GM21360 (cell line): Measurements from ENCODE around the gene AOC1.

Source experiments
- ATAC-seq: cut with Tn5 transposase; IDR thresholded peaks from one replicate; pipeline ENCODE4 v1.9.1; 2021; ENCODE audit warnings: mild to moderate bottlenecking, moderate library complexity; ENCODE audit not compliant: unreplicated experiment

The AOC1 gene

GRCh38 chr7:150835019-150835418 lies 17.3 kb upstream of the AOC1 start:
- no peak for ATAC-seq

GRCh38 chr7:150835702-150836280 lies 16.5 kb upstream of the AOC1 start:
- ATAC-seq = no peak

- ATAC-seq = no peak
Measured at GRCh38 chr7:150838965-150839650, 13.2 kb upstream of the AOC1 start.

- no peak for ATAC-seq
Measured at GRCh38 chr7:150842018-150842417, 10.3 kb upstream of the AOC1 start.

GRCh38 chr7:150842716-150843115 lies 9.6 kb upstream of the AOC1 start:
- ATAC-seq = no peak

GRCh38 chr7:150845421-150845861 lies 6.9 kb upstream of the AOC1 start:
- ATAC-seq = no peak

GRCh38 chr7:150846291-150847115 lies 5.8 kb upstream of the AOC1 start:
- ATAC-seq = no peak

- ATAC-seq = no peak
Measured at GRCh38 chr7:150847536-150847935, 4.8 kb upstream of the AOC1 start.

GRCh38 chr7:150848111-150848510 lies 4.2 kb upstream of the AOC1 start:
- ATAC-seq = no peak

GRCh38 chr7:150848561-150849115 lies 3.7 kb upstream of the AOC1 start:
- no peak for ATAC-seq

- ATAC-seq = no peak
Measured at GRCh38 chr7:150849204-150849775, 3.0 kb upstream of the AOC1 start.

- ATAC-seq = no peak
Measured at GRCh38 chr7:150850273-150850672, 2.0 kb upstream of the AOC1 start.

- ATAC-seq = no peak
Measured at GRCh38 chr7:150851492-150852370, 586 bp upstream of the AOC1 start.

- ATAC-seq = no peak
Measured at GRCh38 chr7:150854066-150855000, 2.0 kb downstream of the AOC1 start.

- no peak for ATAC-seq
Measured at GRCh38 chr7:150855046-150855445, 2.7 kb downstream of the AOC1 start.

GRCh38 chr7:150855476-150856302 lies 3.4 kb downstream of the AOC1 start:
- ATAC-seq = no peak

GRCh38 chr7:150856303-150857275 lies 4.3 kb downstream of the AOC1 start:
- ATAC-seq = no peak
